Measurements from ENCODE around the gene PDS5B. TPM values are rescaled to one million over a fixed set of nuclear protein-coding genes. Genes with fewer than 3 reads are reported as not detected.

PDS5B gene
- total RNA-seq, 1 donor from 2014 or later: 55.9 TPM

DNA sequence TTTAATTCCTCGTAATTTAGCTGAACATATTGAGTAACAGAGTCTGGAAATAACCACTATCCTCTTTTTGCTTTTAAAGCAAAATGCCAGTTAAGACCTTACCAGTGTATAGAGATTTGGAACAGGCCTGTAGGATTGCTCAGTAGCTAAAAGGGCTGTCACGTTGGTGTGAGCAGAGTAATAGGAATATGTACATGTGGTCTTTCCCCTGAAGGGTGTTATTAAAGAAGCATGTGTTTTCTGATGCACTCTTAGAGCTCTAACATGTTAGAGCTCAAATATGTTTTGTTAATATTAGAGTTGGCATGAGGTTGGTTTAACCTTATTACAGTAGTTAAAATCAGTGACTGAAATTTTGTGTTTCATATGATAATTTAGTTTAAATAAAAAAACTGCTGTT, 172.9 kb downstream of the PDS5B start:
- peaks cover 50% of the 10 kb centered on the region for H3K36me3 Mint-ChIP-seq
- peaks cover 22% of the 10 kb centered on the region for H3K36me3 ChIP-seq
- no peaks in the 10 kb centered on the region for H3K4me1 Mint-ChIP-seq

DNA sequence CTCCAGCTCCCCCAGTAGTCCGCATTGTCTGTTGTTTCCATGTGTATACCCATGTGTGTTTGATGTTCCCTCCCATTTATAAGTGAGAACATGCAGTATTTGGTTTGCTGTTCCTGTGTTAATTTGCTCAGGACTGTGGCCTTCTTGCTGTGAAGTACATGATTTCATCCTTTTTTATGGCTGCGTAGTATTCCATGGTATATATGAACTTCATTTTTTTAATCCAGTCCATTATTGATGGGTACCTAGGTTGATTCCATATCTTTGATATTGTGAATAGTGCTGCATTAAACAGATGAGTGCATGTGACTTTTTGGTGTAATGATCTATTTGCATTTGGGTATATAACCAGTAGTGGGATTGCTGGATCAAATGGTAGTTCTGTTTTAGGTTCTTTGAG, 175.2 kb downstream of the PDS5B start:
- H3K27me3 Mint-ChIP-seq (ENCODE audit: insufficient read depth, low read depth): no peaks in the 10 kb centered on the region

More for the DNA sequence above, 172.9 kb downstream of the PDS5B start:
- Histone ChIP-seq H3K4me3 (no peak overlapping the region), H3F3A (ENCODE audit: low read depth) (no peaks in the 10 kb centered on the region), H2AFZ (replicated peaks) (no peak overlapping the region), H3K4me2 (no peak overlapping the region), H3K27me3 (no peaks in the 10 kb centered on the region), H3K9ac (no peak overlapping the region), H3K9me3 (ENCODE audit: low read depth) (no peaks in the 10 kb centered on the region), H3K4me1 (no peaks in the 10 kb centered on the region), H4K20me1 (ENCODE audit: low read depth) (no peaks in the 10 kb centered on the region), H3K27ac (no peak overlapping the region), H3K79me2 (ENCODE audit: low read depth) (no peaks in the 10 kb centered on the region)
- DNase-seq (ENCODE audit: low spot score): no peak
- Mint-ChIP-seq H3K27me3 (ENCODE audit: insufficient read depth, low read depth) (no peaks in the 10 kb centered on the region), H3K27ac (no peak overlapping the region), H3K4me3 (no peak overlapping the region), H3K9me3 (peaks cover 2% of the 10 kb centered on the region)
- TF ChIP-seq CTCF (IDR thresholded peaks at IDR 0.05) (no peak), EZH2 (IDR thresholded peaks at IDR 0.05) (no peak), EZH2phosphoT487 (IDR thresholded peaks at IDR 0.05) (no peak)

DNA sequence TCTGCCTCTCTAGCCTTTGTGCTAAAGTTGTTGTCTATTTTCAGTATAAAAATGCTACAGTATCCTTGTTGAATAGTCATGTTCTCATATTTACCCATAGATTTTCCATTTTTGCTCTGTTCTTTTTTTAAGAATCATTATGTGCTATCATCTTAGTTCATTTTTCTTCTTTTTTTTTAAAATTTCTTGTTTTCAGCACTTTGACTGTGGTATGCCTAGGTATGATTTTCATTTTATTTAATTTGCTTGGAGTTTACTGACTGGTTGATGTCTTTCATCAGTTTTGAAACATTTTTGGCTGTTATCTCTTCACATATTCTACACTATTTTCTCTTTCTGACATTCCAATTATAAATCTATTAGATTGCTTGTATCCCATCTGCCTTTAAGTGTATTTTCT, 192.9 kb downstream of the PDS5B start:
- H3K27ac ChIP-seq: no peak overlapping the region
- no peak overlapping the region for H3K4me3 ChIP-seq
- H2AFZ ChIP-seq (replicated peaks): no peak overlapping the region
- H3K36me3 Mint-ChIP-seq: peaks cover 31% of the 10 kb centered on the region
- no peak overlapping the region for H3K4me3 Mint-ChIP-seq
- no peak for DNase-seq (ENCODE audit: low spot score)
- H3K9me3 ChIP-seq (ENCODE audit: low read depth): no peaks in the 10 kb centered on the region
- no peaks in the 10 kb centered on the region for H3K79me2 ChIP-seq (ENCODE audit: low read depth)
- no peaks in the 10 kb centered on the region for H3K4me1 Mint-ChIP-seq
- H3K27me3 Mint-ChIP-seq (ENCODE audit: insufficient read depth, low read depth): no peaks in the 10 kb centered on the region
- no peak overlapping the region for H3K9ac ChIP-seq
- TF ChIP-seq EZH2phosphoT487 (IDR thresholded peaks at IDR 0.05) (no peak), CTCF (IDR thresholded peaks at IDR 0.05) (no peak), EZH2 (IDR thresholded peaks at IDR 0.05) (no peak)
- peaks cover 5% of the 10 kb centered on the region for H3K9me3 Mint-ChIP-seq
- H3K4me1 ChIP-seq: no peaks in the 10 kb centered on the region
- H3K4me2 ChIP-seq: no peak overlapping the region
- no peaks in the 10 kb centered on the region for H3K27me3 ChIP-seq
- H3F3A ChIP-seq (ENCODE audit: low read depth): no peaks in the 10 kb centered on the region
- peaks cover 11% of the 10 kb centered on the region for H3K36me3 ChIP-seq
- no peak overlapping the region for H3K27ac Mint-ChIP-seq
- no peaks in the 10 kb centered on the region for H4K20me1 ChIP-seq (ENCODE audit: low read depth)

More for the DNA sequence above, 175.2 kb downstream of the PDS5B start:
- no peak overlapping the region for H3K9ac ChIP-seq
- no peaks in the 10 kb centered on the region for H3K4me1 Mint-ChIP-seq
- H3K9me3 ChIP-seq (ENCODE audit: low read depth): no peaks in the 10 kb centered on the region
- TF ChIP-seq EZH2 (IDR thresholded peaks at IDR 0.05): no peak
- no peak for TF ChIP-seq EZH2phosphoT487 (IDR thresholded peaks at IDR 0.05)
- no peak for TF ChIP-seq CTCF (IDR thresholded peaks at IDR 0.05)
- H3K4me2 ChIP-seq: no peak overlapping the region
- no peaks in the 10 kb centered on the region for H3K27me3 ChIP-seq
- no peak overlapping the region for H3K27ac Mint-ChIP-seq
- H3K4me3 ChIP-seq: no peak overlapping the region
- peaks cover 2% of the 10 kb centered on the region for H3K9me3 Mint-ChIP-seq
- peaks cover 48% of the 10 kb centered on the region for H3K36me3 Mint-ChIP-seq
- no peaks in the 10 kb centered on the region for H3K4me1 ChIP-seq
- H3K36me3 ChIP-seq: peaks cover 12% of the 10 kb centered on the region
- no peaks in the 10 kb centered on the region for H3F3A ChIP-seq (ENCODE audit: low read depth)
- no peak overlapping the region for H3K4me3 Mint-ChIP-seq
- no peaks in the 10 kb centered on the region for H4K20me1 ChIP-seq (ENCODE audit: low read depth)
- H3K27ac ChIP-seq: no peak overlapping the region
- no peaks in the 10 kb centered on the region for H3K79me2 ChIP-seq (ENCODE audit: low read depth)
- DNase-seq (ENCODE audit: low spot score): no peak
- no peak overlapping the region for H2AFZ ChIP-seq (replicated peaks)
